Measurements from ENCODE around the gene OR6C2.
"Not testable (repeated sequence)": the region's sequence is repeated elsewhere in the genome, so short reads cannot be mapped to it uniquely, and the experiment has no call there.

GRCh38 chr12:55414889-55415288 lies 29.0 kb upstream of the OR6C2 start:
- not testable (repeated sequence) for TF ChIP-seq CTCF (conservative IDR thresholded peaks at IDR 0.05; ENCODE audit: low read length); EZH2phosphoT487 (IDR thresholded peaks at IDR 0.05; ENCODE audit: borderline replicate concordance)
